Psoas muscle (tissue), 8 donors: ENCODE results near the gene LCAT. TPM values are rescaled to one million over a fixed set of nuclear protein-coding genes. Genes with fewer than 3 reads are reported as not detected.

Experiments
- ATAC-seq, 4 donors: fragments of 200-7000 bp; cut with Tn5 transposase; one replicate each; pipeline ENCODE4 v1.9.1; 2020; ENCODE audit warnings: moderate library complexity in 3 of 4, mild to moderate bottlenecking in 2 of 4
- DNase-seq, 2 donors: peaks; one replicate each; pipeline ENCODE4 v3.0.0-alpha.2; 2020
- H3K27ac ChIP-seq: fragments of 200-600 bp; one replicate; pipeline ENCODE4 v1.8.0; 2022
- H3K27me3 ChIP-seq, 3 donors: fragments of 200-600 bp in 1 of 3; one replicate each; pipeline versions ENCODE4 v1.6.1 to v1.8.0; 2013 to 2022; ENCODE audit warnings: low read length in 2 of 3, mild to moderate bottlenecking in 2 of 3, moderate library complexity in 1 of 3; ENCODE audit not compliant: insufficient read depth in 3 of 3
- H3K36me3 ChIP-seq, 2 donors: fragments of 200-600 bp in 1 of 2; one replicate each; pipeline versions ENCODE4 v1.6.1 to v1.8.0; 2013 to 2022; ENCODE audit warnings: low read depth in 1 of 2, mild to moderate bottlenecking in 1 of 2, moderate library complexity in 1 of 2; ENCODE audit not compliant: insufficient read depth in 1 of 2
- H3K4me1 ChIP-seq: fragments of 200-600 bp; one replicate; pipeline ENCODE4 v1.8.0; 2022
- H3K4me3 ChIP-seq: fragments of 200-600 bp; one replicate; pipeline ENCODE4 v1.8.0; 2022; ENCODE audit warnings: mild to moderate bottlenecking
- H3K9me3 ChIP-seq: fragments of 200-600 bp; one replicate; pipeline ENCODE4 v1.8.0; 2022
- WGBS, 3 donors: extraction: QIAGEN DNeasy Blood & Tissue Kit; methylation state at CpG; one replicate each; pipeline versions ENCODE4 v1.1.6 to v1.1.7; 2013; 5-methylcytosine and 5-hydroxymethylcytosine counted together
- intact Hi-C, 2 donors: fragments of 100-400 bp; cut with DNase I; formaldehyde crosslinking; loops; one replicate each; pipeline versions ENCODE4 v1.11.0 to v1.14.2; 2022
- polyA plus RNA-seq, 3 donors: library from polyadenylated mRNA; stranded (reverse); fragments of 200-250 nt; gene quantifications; one replicate each; pipeline ENCODE4 v1.2.3, GENCODE V29; 2013
- total RNA-seq, 4 donors: library from RNA; stranded (reverse); fragmentation: NEBNext Ultra II Directional in 2 of 4; extraction: Animal tissue kit (Norgen Biotek cat#: 25700) in 2 of 4; gene quantifications; one replicate each; pipeline versions ENCODE4 v1.2.1 to v1.2.4, GENCODE V29; 2021 to 2023
- TF ChIP-seq, protein P1 (sequence below): fragments of 200-600 bp; IDR thresholded peaks from one replicate; pipeline ENCODE4 v1.8.0; 2022; ENCODE audit warnings: antibody characterized with exemption
- donor health status: healthy with polysubstance abuse.
- donor health status: DM: no; HTN: no; CAD: no; lungs with moderate emphysema.
- donor health status: Bipolar disorder and iron deficiency.
- donor health status: healthy.
- donor health status: DM: yes; HTN: yes; CAD: no.
- donor health status: DM: no; HTN: no; CAD: no.
- donor health status: DM: no; HTN: no; CAD: no.
- donor health status: DM: yes; HTN: yes; CAD: no.

The LCAT gene
- total and polyA plus RNA-seq, 7 donors: 4.1 to 15.1 (median 8.0) TPM

DNA sequence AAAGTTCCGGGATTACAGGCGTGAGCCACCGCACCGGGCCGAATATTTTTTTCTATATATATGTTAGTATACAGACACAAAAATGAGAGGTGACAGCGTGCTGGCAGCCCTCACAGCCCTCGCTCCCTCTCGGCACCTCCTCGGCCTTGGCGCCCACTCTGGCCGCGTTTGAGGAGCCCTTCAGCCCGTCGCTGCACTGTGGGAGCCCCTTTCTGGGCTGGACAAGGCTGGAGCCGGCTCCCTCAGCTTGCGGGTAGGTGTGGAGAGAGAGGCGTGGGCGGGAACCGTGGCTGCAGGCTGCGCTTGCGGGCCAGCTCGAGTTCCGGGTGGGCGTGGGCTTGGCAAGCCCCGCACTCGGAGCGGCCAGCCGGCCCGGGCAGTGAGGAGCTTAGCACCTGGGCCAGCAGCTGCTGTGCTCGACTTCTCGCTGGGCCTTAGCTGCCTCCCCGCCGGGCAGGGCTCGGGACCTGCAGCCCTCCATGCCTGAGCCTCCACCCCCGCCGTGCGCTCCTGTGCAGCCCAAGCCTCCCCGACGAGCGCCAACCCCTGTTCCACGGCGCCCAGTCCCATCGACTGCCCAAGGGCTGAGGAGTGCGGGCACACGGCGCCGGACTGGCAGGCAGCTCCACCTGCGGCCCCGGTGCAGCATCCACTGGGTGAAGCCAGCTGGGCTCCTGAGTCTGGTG, 38.2 kb upstream of the LCAT start:
- TF ChIP-seq, protein P1, sequence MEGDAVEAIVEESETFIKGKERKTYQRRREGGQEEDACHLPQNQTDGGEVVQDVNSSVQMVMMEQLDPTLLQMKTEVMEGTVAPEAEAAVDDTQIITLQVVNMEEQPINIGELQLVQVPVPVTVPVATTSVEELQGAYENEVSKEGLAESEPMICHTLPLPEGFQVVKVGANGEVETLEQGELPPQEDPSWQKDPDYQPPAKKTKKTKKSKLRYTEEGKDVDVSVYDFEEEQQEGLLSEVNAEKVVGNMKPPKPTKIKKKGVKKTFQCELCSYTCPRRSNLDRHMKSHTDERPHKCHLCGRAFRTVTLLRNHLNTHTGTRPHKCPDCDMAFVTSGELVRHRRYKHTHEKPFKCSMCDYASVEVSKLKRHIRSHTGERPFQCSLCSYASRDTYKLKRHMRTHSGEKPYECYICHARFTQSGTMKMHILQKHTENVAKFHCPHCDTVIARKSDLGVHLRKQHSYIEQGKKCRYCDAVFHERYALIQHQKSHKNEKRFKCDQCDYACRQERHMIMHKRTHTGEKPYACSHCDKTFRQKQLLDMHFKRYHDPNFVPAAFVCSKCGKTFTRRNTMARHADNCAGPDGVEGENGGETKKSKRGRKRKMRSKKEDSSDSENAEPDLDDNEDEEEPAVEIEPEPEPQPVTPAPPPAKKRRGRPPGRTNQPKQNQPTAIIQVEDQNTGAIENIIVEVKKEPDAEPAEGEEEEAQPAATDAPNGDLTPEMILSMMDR: no peak
- no peak for ATAC-seq
- Histone ChIP-seq H3K4me1 (peaks cover 34% of the 10 kb centered on the region), H3K36me3 (no peaks in the 10 kb centered on the region), H3K27me3 (no peaks in the 10 kb centered on the region), H3K9me3 (no peaks in the 10 kb centered on the region), H3K4me3 (no peak overlapping the region), H3K27ac (no peak overlapping the region)
- intact Hi-C loops: no loop called here
- WGBS, 3 donors: 72 to 83% (median 81%) methylated on average over 49 of the region's 49 CpGs
- no peak for DNase-seq

DNA sequence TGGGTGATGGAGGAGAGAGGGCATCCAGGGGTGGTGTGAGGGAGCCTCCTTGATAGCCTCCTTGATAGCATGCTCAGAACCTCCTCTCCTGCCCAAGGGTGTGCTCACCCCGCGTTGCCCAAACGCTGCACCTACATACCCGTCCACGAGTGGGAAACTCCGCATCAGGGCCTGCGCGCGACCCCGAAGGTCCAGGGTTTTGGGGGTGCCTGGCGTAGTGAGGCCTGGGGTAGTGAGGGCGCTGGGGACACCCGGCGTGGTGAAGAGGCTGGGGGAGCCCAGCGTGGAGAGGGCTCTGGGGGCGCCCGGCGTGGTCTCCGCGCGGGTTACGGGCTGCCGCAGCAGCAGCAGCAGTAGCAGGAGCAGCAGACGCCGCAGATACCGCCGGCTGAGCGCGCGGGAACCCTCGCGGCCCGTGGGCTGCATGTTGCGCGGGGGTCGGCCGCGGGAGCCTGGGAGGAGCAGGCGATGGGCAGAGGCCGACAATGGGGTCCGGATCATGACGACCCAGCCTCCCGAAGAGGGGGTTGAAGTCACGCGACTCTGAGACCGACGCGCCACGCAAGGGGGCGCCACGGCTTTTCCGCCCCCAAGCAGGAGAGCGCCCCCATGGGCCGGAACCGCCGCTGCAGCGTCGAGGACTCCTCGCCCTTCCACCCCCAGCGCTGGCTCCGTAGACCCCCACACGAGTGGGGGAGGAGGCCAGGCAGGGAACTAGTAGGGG, 36.2 kb upstream of the LCAT start, which contains the start of gene DPEP3:
DPEP3 (minus strand) TSS at position 545 of the 724 bp plus-strand sequence; CDS start at position 426, 119 bp downstream.
- H3K36me3 ChIP-seq: no peaks in the 10 kb centered on the region
- no peaks in the 10 kb centered on the region for H3K9me3 ChIP-seq
- H3K27me3 ChIP-seq: no peaks in the 10 kb centered on the region
- ATAC-seq (peak in 2 of 4 donors; percentile 18 to 21), DNase-seq (no peak)
- WGBS, 3 donors: 66 to 73% (median 66%) methylated on average over 48 to 62 of the region's 62 CpGs
- TF ChIP-seq, protein P1: no peak
- intact Hi-C loops: no loop called here
- no peak within 1 kb of the TSS for H3K4me3 ChIP-seq
- H3K27ac ChIP-seq: no peak within 1 kb of the TSS
- peaks cover 19% of the 10 kb centered on the region for H3K4me1 ChIP-seq

DNA sequence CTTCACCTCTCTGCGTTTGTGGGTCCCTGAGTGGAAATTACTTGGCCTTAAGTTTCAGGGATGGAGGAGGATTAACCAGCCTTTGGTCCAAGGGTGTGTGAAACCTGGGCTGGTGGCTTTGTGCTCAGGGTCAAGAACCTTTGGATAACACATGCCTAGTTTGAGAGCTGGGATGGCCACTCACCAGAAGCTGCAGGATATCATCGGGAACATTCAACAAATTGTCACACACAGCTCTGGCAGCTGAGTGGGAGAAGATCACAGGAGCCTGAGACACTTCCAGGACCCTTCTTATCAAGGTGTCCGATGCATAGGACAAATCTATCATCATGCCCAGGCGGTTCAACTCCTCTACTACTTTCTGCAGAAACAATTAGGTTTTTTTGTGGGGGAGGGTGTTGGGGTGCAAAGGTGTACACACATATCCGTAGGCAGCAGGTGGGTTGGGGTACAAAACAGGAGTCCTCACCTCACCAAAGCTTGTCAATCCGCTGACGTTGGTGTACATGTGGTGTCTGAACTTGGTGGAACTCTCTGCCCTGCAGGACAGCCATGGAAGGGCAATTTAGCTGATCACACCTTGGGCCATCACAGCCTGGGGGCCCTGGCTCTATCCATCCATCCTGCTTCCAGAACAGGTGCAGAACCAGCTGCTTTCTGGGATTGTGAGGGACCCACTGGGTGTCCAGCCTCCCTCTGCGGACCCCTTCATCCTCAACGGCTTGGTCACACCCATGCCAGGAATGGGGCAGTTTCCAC, 33.7 kb upstream of the LCAT start:
- Histone ChIP-seq H3K4me3 (no peak overlapping the region), H3K27ac (no peak overlapping the region), H3K9me3 (no peaks in the 10 kb centered on the region), H3K27me3 (no peaks in the 10 kb centered on the region), H3K4me1 (no peaks in the 10 kb centered on the region), H3K36me3 (no peaks in the 10 kb centered on the region)
- TF ChIP-seq, protein P1: no peak
- DNase-seq (no peak), ATAC-seq (no peak)
- intact Hi-C loops: no loop called here
- 86 to 91% (median 87%) methylated on average over 9 of the region's 9 CpGs for WGBS, 3 donors

DNA sequence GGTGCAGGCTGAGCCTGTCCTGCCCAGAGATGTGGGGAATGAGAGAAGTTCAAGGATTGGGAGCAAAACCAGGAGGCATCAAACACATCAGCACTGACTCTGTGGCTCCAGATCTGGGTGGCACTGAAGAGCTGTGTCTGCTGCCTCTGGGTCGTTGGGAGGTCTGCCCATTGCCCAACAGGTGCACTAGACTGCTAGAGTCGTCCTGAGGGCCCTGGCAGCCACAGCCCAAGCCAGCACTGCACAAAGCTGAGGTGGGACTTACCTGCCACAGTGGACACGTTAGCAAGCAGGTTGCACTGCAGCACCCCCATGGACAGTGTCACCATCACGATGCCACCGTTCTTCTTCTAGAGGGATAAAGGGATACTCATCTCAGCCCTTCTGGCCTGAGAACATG, 33.1 kb upstream of the LCAT start:
- H3K27me3 ChIP-seq: no peaks in the 10 kb centered on the region
- H3K4me1 ChIP-seq: no peaks in the 10 kb centered on the region
- H3K27ac ChIP-seq: no peak overlapping the region
- H3K4me3 ChIP-seq: no peak overlapping the region
- ATAC-seq (peak in 2 of 4 donors; percentile 26 to 62), DNase-seq (no peak)
- H3K9me3 ChIP-seq: no peaks in the 10 kb centered on the region
- no peaks in the 10 kb centered on the region for H3K36me3 ChIP-seq
- intact Hi-C loops: no loop called here
- 52 to 58% (median 54%) methylated on average over 5 of the region's 5 CpGs for WGBS, 3 donors
- TF ChIP-seq, protein P1: no peak
